Stimulated activated CD4-positive, alpha-beta T cell treated with anti-CD3 and anti-CD28 coated beads, Interleukin-4, amount 100 ng/mL, for 48 hours (primary cell): ENCODE data around the gene MYH8.

ENCODE experiments used
- DNase-seq, 2 donors: peaks; one replicate each; pipeline ENCODE4 v3.0.0-alpha.2; 2020; ENCODE audit warnings: low read depth in 2 of 2

Gene MYH8

DNA sequence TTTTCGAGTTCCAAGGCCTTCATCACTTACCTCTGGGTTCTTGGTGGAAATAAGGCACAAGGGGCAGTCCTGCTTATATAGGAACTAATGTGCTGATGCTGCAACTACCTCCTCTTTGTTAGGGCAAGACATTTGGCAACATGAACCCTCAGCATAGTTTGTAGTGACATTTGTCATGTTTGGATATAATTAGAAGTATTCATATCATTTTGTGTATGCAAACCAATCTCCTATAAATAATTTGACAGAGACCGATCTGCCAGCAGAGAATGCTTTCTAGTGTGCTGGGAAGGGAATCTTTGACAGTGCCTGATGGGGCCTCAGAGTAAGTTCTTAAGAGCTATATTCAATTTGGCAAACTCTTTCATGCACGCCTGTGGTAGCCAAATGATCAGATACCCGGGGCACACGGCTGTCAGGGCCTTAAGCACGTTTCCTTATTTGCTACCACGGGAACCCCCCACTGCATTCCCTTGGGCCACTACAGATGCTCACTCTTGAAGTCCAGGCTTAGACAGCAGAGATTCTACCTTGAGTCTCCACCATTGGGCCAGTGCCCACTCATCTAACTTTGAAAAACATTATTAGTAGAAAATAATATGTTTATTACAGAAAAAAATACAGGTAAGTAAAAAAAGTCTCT, at the start of gene MYH8:
Gene MYH8 (minus strand): TSS at position 51 of the 643 bp plus-strand sequence. CDS start 1,723 bp downstream, outside the sequence.
- no peak for DNase-seq

DNA sequence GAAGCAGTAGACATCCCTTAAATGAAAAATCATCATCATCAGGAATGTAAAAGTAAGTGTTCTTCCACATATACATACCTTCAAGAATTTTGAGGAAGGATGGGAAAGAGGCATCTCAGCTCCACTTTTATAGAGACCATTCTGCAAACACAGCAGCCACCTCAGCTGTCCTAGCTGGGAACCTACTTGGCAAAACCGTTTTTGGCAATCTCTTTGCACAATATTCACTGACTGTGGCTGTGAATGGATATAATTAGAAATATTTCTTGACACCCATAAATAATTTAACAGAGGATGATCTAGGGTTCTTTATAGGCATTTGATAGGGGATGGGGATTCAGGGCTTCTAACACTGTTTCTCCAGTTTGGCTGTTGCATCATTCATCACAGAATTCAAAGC, 47.7 kb upstream of the MYH8 start, which contains the start of gene MYH4:
Gene MYH4 (minus strand): TSS at position 101 of the 400 bp plus-strand sequence. CDS start 2,814 bp downstream, outside the sequence.
- no peak for DNase-seq

DNA sequence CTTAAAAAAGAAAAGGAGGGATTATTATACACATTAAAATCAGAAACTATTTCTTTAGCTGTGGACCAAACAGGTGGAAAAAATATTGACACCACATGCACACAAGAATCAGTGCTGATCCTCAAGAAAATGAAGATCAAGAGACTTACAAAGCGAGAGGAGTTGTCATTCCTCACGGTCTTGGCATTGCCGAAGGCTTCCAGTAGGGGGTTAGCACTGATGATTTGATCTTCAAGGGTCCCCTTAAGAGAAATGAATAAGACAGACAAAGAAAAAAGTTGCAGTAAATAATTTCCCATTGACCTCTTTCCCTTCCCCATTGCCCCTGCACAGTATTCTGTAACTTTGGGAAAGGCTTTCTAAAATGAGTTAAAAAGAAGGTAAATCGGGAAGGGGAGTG, 41.7 kb upstream of the MYH8 start:
- no peak for DNase-seq

DNA sequence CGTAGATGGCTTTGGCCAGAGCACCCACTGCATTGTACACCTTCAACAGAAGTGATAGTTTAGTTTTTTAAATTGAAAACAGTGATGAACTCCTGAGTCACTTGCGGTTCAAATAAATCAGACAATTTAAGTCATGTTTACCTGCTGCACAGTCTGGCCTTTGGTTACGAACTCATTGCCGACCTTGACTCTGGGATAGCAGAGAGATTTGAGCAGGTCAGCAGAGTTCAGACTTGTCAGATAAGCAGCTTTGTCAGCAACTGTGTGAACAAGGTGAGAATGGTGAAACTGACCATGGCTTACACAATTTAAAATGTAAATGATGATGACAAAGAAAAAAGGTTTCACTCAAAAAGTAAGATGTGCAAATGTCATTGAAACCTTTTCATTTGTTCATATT, 38.3 kb upstream of the MYH8 start:
- DNase-seq: no peak

DNA sequence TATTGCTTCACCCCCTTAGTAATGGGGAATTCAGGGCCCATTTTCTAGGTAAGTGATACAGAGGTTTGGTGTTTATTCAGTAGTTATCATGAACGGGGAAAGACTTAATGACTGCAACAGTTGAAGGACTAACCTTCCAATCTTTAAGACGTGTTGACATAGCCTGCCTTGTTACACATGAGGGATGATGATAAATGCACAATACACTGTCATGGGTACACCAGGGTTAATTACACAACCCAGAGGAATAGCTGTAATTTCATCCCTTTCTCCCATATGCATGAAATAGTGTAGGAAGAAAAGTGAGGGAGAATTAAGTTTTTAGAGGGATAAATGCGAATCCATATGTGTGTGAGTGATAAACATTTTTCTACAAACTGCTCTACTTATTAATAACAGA, 37.0 kb upstream of the MYH8 start:
- no peak for DNase-seq

DNA sequence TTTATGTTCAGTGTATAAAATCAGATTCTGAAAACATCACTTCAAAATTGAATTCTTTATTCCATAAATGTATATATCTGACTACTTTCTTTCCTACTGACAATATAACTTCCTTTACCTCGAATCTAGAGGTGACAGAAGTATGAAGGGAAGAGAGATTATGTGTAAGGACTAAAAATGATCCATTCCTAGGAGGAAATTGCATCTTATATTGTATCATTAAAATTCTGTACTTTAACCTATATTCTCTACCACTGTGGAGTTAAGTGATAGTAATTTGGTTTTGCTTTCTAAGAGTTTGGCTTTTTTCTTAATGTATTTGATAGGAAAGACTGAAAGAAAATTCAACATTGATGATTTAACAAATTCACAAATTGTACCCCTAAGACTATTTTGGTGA, 36.2 kb upstream of the MYH8 start:
- no peak for DNase-seq

DNA sequence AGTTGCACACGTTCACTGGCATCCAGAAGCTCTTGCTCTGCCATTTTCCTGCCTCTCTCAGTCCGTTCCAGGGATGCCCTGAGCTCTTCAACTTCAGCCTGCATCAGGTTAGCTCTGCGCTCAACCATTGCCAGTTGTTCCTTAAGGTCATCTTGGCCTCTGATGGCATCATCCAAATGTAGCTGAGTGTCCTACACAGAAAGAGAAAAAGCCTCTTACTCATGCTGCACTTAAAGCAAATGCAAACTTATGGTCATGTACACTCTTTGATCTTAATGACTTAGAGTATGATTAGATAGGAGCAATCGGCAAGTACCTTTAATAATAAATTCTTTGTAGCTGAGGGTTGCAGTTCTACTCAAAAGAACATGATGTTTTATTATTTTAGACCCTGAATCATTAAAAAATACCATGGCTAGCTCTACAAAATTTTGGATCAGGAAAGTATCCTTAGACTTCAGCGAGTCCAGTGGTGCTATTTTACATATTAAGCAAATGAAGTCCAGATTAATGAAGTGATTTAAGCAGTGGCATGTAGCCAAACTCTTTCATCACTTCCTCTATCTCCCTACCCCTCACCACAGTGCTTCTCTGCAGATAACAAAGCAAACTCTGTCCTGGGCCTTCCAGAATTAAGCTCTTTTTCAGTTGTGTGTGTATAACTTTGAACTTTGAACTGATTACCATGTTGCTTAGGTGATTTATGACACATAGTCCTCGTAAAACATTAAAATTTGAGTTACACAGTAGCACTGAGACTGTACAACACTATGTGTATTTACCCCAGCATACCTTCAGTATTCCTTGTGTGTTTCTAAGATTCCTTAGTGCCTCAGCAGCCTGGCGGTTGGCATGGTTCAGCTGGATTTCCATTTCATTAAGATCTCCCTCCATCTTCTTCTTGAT, 25.5 kb upstream of the MYH8 start:
- DNase-seq: no peak

DNA sequence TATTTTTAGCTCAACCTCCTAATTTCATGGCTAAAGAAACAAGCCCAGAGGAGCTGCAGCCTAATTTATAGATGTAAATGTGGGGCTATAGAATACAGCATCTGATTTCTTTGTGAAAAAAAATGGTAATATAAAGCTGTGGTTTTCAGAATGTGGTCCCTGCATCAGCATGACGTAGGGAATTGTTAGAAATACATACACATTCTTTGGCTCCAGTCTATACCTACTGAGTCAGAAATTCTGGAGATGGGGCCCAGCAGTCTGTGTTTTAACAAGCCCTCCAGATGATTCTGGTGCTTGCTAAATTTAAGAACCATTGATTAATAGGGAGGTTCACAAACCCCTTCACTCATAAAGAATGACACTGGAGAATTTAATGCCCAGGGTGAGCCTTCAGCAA, 18.1 kb upstream of the MYH8 start:
- no peak for DNase-seq

DNA sequence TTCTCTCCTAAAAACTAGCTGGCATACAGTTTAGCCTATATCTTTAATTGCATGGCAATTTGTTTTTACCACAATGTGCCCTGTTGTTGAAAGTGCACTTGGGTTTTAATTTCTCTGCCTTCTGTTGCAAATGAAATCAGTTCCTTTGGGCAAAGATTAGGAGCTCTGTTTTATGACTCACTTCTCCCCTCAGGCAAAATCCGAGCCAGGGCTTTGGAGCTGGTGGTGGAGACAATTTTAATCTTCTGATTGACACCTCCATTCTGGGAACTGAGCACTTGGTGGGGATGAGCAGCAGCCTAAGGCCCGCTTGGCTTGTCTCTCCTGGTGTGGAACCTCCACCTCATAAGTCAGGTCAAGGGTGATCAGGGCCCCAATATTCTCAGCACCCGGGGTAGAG, 13.3 kb upstream of the MYH8 start:
- no peak for DNase-seq

DNA sequence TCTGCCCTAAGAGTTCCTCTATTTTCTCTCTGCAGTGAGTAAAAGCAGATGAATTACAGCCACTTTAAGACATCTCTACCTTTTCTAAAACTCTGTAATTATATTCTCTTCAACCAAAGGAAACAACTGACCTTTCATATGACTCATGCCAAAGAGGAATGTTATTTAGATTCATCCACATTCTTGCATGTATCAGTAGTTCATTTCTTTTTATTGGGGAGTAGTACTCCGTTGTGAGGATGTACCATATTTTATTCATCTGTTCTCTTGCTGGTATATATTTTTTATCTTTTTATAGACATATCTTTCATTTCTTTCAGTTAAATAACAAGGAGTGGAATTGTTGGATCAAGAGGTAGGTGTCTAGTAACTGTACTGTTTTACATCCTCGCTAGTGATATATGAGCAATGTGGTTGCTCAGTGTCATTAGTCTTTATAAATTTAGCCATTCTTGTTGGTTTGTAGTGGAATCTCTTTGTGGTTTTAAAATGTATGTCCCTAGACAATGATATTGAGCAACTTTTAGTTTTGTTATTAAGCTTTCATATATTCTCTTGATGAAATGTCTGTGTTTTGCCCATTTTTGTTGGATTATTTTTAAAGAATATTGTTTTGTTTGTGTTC, 7.8 kb upstream of the MYH8 start:
- DNase-seq: no peak

DNA sequence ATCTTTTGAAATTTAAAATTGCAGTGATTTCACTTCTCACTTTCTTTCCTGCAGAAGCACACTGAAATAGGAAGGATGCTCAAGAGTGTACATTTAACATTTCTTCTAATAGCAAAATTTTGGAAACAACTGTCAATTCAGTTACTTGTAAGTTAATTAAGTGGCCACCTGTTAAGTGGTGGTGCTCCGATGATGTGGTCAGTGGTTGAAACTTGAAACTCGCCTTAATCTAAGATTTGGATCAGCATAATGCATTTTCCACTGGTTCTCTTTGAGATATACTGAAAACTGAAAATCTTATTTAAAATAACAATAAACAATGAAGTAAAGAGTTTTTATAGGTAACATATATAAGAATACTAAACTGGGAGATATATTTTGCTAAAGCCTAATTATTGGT, 7.0 kb upstream of the MYH8 start:
- no peak for DNase-seq

DNA sequence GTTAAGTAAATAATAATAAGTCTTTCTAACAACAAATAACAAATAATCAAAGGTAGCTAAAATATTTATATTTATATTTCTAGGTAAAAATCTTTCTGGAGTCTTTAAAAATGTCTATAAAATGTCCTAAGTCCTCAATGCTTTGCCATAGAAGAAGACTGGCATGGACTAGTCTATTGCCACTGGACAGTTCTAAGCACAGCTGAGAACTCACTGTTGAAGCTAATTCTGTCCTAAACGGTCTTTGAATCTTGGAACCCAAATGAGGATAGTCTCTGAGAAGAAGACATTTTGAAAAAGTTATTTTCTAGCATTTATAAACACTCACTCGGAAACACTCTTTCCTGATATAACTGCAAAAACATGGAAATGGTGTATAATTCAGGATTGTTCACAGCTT, 539 bp downstream of the MYH8 start:
- no peak for DNase-seq

DNA sequence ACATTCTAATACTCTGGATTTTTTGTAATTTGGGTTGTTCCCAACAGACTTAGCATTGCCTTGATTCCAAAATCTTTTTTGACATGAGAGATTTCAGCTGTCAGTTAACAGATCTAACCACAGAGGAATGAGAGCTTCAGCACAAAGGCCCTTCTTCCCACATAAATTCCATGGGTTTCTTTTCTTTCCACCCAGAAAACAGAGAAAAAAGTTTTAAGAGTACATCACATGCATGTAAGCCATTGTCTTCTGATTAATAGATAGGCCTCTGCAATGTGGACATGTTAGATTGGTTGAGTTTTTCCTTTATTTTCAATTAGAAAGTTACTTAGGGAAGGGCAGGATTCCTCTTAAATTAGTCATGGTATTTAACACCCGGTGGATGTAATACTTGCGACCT, 939 bp downstream of the MYH8 start:
- no peak for DNase-seq

DNA sequence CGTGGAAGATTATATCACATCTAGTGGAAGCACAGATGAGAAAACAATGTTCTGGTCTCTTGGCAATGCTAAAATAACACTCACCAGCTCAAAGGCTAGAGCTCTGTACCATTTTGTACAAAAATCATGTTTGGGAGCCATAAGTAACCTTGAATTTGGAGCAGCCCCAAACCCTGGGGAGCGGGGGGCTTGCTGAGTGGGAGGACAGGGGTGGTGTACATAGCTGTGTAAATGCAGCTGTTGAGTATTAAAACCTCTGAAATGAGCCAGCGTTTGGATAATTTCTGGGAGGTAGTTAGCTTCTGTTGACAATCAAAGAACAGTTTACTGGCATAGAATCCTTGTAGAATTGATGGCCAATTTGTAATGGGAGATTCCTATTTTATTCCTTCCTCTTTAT, 4.3 kb downstream of the MYH8 start:
- no peak for DNase-seq

DNA sequence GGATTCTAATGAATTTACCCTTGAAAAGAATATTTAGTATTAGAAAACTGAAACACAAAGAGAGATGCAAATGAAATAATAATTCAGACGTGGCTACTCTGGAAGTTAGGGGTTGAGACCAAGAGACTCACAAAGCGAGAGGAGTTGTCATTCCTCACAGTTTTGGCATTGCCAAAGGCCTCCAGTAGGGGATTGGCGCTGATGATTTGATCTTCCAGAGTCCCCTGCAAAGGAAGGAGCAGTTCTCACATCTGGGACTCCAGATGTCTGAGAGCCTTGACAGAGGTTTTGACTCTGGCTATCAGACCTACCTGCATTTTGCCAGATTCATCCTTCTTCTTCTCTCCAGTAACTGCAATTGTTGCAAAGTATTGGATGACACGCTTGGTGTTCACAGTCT, 6.6 kb downstream of the MYH8 start:
- no peak for DNase-seq

DNA sequence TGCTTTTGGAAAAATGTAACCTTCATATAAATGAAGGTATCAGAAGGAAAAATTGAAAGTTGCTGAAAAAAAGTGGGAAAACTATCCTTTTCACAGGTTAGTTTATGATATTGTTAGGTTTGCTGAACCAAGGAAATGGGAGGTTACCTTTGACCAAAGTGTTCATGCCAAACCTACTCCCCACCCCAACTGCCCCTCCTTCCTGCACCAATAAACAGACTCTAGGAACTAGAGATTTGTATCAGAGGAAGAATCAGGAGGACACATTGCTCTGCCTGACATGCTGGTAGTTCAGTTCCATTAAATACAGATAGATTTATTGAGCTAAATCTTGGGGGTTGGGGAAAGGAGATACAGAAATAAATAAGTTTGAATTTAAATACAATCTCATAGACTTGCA, 18.2 kb downstream of the MYH8 start:
- no peak for DNase-seq

DNA sequence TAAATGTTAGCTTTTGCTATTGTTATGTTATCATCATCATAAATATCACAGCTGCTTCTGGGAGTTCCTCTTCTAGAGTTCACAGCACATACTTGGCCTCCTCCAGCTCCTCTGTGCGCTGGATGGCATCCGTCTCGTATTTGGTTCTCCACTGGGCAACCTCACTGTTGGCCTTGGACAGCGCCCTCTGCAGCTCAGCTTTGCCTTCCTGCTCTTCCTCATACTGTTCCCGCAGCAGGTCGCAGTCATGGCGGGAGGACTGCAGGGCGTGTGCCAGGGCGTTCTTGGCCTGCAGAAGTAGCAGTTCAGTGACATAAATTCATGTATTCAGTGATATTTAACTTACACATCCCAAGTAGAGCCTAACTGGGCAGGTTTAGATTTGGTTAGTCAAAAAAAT, 23.4 kb downstream of the MYH8 start:
- no peak for DNase-seq

DNA sequence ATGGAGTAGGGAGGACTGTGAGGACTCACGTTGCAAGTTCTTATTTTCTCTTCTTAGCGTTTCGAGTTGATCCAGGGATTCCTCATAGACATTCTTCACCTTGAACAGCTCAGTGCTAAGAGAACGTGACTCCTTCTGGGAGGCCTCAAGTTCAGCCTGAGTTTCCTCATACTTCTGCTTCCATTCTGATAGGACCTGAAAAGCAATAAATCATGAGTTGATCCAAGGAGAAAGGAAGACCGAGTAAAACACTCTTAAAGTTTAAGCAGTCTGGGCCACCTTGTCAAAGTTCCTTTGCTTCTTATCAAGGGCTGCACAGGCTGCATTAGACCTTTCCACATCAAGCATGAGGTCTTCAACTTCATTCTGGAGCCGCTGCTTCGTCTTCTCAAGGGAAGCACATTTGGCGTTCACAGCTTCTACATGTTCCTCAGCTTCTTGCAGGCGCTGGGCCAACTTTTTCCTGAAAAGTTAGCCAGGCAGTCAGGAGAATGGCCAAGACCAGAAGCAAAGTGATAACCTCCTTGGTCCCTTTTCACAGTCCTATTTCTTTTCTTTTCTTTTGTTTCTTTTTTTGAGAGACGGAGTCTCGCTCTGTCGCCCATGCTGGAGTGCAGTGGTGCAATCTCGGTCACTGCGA, 25.1 kb downstream of the MYH8 start:
- DNase-seq: no peak

DNA sequence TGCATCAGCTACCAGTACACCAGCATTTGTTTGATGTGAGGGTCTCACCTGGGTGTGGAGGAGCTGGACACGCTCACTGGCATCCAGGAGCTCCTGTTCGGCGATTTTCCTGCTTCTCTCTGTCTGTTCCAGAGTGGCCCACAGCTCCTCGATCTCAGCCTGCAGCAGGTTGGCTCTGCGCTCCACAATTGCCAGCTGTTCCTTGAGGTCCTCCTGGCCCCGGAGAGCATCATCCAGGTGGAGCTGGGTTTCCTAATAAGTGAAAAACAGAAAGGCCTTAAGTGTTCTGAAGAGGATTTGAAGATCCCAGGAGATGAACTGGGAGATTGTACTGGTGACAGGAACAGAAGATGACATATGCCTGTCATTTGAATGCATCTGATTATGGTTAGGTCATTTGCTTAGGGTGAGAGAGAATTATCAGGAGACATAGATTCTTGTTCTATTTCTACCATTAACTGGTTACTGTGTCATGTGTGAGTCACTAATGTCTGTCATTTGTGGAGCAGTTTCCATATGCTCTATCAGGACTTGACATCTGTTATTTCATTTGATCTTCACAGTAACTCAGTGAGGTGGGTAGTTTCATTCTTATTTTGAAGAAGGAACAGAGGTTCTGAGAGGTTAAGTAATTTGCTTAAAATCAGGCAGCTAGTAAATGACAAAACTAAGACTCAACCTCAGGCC, 27.4 kb downstream of the MYH8 start:
- DNase-seq: no peak

DNA sequence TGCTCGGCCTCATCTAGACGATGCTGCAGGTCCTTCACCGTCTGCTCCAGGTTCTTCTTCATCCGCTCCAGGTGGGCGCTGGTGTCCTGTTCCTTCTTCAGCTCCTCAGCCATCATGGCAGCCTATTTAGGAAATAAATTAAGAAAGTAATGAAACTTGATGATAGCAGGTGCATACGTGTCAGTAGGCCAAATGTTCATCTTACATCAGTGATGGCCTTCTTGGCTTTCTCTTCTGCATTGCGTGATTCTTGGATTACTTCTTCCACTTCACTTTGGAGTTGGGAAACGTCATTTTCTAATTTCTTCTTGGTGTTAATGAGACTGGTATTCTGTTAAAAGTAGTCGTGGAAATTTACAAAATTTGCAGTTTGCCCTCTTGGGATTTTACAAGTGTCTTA, 28.9 kb downstream of the MYH8 start:
- no peak for DNase-seq

DNA sequence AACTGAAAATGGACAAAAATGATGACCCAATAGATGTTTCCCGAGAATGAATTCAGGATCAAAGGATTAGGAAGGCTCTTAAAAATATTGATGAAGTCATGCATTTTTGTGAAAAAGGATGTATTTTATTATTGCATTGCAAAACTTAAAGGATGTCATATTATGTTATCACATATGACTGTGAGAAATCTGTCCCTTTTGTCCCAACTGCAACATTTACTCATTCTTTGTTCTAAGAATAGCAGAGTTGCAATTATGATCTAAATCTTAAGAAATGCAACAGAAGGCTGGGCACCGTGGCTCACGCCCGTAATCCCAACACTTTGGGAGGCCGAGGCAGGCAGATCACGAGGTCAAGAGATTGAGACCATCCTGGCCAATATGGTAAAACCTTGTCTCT, 35.9 kb downstream of the MYH8 start:
- DNase-seq: no peak

DNA sequence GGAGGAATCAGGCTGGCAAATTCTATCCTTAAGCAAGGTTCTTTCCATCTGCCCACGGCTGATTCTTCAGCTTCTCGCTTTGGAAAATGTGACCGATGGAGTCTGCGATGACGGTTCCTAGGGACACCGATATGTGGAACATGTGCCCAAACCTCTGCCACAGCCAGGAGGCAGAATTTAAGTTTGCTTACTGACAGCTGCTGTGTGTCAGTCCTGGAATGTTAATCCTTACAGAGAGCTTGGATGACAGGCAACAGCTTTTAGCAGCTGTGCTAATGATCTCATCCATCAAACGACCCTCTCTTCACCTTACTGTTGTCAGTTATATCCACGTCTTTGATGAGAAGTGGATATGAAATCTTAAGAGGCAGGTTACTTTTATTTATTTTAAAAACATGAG, 37.6 kb downstream of the MYH8 start:
- no peak for DNase-seq
